Mesothelial cell of epicardium (in vitro differentiated cells): ENCODE data around the gene GSTCD. TPM values are rescaled to one million over a fixed set of nuclear protein-coding genes. Genes with fewer than 3 reads are reported as not detected.

Experiments
- DNase-seq, 2 experiments: peaks; one replicate each; pipeline ENCODE4 v3.0.0; 2021; ENCODE audit warnings: low spot score in 2 of 2; ENCODE audit not compliant: unreplicated experiment in 2 of 2
- H3K27ac Mint-ChIP-seq: 2 replicates; pipeline ENCODE4 v1.8.0; 2021; ENCODE audit warnings: mixed read lengths
- H3K27me3 Mint-ChIP-seq: 2 replicates; pipeline ENCODE4 v1.8.0; 2021; ENCODE audit warnings: low read depth, mixed read lengths
- H3K36me3 Mint-ChIP-seq: 2 replicates; pipeline ENCODE4 v1.8.0; 2021; ENCODE audit warnings: mixed read lengths
- H3K4me1 Mint-ChIP-seq: 2 replicates; pipeline ENCODE4 v1.8.0; 2021; ENCODE audit warnings: mixed read lengths
- H3K4me3 Mint-ChIP-seq: 2 replicates; pipeline ENCODE4 v1.8.0; 2021; ENCODE audit warnings: mild to moderate bottlenecking, moderate library complexity, mixed read lengths
- H3K9me3 Mint-ChIP-seq: 2 replicates; pipeline ENCODE4 v1.8.0; 2021; ENCODE audit warnings: mixed read lengths
- CTCF ChIP-seq: fragments of 200-600 bp; sonication (generic); IDR thresholded peaks from one replicate; pipeline ENCODE4 v1.5.0; 2021; ENCODE audit warnings: antibody characterized with exemption; ENCODE audit not compliant: unreplicated experiment
- total RNA-seq: library from RNA; stranded (reverse); gene quantifications from 3 replicates; pipeline ENCODE4 v1.2.1, GENCODE V29; 2021

Gene GSTCD
- total RNA-seq, 1 donor from 2014 or later: 20.1 TPM

DNA sequence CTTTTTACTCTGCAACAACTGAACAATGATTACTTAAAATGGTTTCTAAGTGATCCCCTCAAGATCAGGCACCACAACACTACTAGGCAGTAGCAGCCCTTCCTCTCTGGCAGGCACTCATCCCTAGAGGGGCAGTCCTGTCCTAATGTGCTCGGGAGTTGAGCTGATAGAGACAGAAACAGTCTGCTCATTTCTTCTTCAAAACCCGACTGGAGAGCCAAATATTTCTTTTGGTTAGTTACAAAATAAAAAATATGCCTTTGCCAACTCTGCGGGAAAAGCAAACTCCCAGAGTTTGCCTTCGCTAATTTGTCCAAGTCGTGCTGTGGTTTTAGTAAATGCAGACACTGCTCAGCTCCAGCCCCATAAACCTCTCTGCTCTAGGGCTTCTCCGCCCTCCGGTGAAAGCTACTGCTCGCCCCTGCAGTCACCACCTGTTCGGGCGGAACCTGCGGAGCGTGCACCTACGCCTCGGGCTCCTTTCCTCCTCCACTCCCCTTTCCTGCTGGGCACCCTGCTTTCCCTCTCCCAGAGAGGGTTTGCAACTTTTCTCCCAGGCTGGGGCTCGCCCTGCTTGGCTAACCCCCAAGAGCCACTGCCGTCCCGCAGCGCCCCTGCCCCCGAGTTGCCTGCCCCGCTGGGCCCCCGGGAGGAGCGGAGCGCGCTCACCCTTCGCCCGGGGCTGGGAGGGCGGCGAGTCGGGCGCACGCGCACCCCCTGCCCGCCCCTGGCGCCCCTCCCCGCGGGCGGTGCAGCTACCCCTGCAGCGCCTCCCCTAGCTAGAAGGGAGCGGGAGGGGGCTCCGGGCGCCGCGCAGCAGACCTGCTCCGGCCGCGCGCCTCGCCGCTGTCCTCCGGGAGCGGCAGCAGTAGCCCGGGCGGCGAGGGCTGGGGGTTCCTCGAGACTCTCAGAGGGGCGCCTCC lies 186.3 kb downstream of the GSTCD start, which contains the start of gene NPNT:
Gene NPNT (plus strand): TSS at position 812 of the 923 bp plus-strand sequence. CDS start 182 bp downstream, outside the sequence.
- no peak for TF ChIP-seq CTCF

DNA sequence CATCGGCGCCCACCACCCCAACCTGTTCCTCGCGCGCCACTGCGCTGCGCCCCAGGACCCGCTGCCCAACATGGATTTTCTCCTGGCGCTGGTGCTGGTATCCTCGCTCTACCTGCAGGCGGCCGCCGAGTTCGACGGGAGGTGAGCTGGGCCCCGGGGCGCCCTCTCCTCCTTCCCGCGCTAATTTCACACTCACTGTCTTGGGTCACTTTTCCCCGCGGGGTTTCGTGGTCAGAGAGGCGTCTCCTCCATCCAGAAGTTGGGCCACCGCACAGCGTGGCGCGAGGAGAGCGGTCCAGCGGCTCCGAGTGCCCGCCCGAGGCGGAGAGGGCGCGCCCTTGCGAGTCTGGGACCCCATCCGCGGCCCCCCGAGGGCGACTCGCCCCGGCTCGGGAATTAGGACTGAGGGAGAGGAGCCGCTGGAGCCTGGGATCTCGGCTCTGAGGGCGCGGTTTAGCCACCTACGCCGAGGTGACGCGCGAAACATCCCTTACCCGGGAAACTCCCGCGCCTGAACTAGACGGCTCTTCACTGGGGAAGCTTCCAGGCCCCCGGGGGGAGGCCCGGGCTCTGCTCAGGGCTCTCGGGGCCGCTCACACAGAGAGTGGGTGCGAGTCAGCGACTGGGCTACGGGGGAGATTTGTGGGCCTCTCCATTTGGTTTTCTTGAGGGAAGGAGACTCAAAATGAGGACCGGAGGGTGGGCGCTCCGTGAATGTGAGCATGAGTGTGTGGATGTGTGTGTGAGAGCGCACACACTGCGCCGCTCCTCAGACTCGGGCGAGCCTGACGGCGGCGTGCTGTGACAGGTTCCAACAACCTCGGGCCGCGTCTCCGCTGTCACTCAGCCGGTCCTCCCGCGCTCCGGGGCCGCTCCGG lies 187.2 kb downstream of the GSTCD start:
- Mint-ChIP-seq H3K4me1 (peaks cover 26% of the 10 kb centered on the region), H3K4me3 (peak overlapping the region; percentile 87), H3K27ac (peak overlapping the region; percentile 75), H3K9me3 (no peaks in the 10 kb centered on the region), H3K36me3 (peaks cover 3% of the 10 kb centered on the region), H3K27me3 (peaks cover 83% of the 10 kb centered on the region)
- DNase-seq: peak; percentile 29 to 56
- no peak for TF ChIP-seq CTCF

More for the DNA sequence above, 186.3 kb downstream of the GSTCD start, which contains the start of gene NPNT:
- peaks cover 88% of the 10 kb centered on the region for H3K27me3 Mint-ChIP-seq
- H3K4me1 Mint-ChIP-seq: peaks cover 26% of the 10 kb centered on the region
- peaks cover 3% of the 10 kb centered on the region for H3K36me3 Mint-ChIP-seq
- DNase-seq: peak; percentile 37 to 62
- H3K27ac Mint-ChIP-seq: peak within 1 kb of the TSS; percentile 75
- no peaks in the 10 kb centered on the region for H3K9me3 Mint-ChIP-seq
- H3K4me3 Mint-ChIP-seq: peak within 1 kb of the TSS; percentile 87

DNA sequence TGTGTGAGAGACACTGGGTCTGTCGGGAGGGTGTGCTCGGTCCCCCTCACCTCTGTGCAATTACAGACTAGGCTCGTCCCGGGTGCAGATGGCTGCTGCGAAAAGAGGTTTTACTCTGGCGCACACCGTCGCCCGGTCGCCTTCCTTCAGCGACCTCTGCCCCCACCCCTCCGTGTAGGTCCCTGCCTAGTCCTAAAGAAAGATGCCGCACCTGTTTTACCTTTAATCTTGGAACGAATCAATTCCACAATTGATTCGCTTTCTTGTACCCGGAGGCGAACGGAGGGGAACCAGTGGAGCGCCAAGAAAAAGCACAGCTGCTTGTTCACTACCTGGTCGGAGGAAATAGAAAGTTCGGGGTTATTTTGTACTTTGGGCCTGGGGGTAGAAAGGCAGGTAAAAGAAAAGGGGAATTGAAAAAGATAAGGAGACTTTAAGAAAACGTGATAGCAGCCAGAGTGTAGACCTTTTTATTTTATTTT lies 187.9 kb downstream of the GSTCD start:
- no peaks in the 10 kb centered on the region for H3K9me3 Mint-ChIP-seq
- no peak for DNase-seq
- H3K36me3 Mint-ChIP-seq: peaks cover 3% of the 10 kb centered on the region
- H3K27me3 Mint-ChIP-seq: peaks cover 76% of the 10 kb centered on the region
- peaks cover 26% of the 10 kb centered on the region for H3K4me1 Mint-ChIP-seq
- TF ChIP-seq CTCF: no peak
- peak overlapping the region; percentile 75 for H3K27ac Mint-ChIP-seq
- H3K4me3 Mint-ChIP-seq: peak overlapping the region; percentile 87

Other genes starting within 250 kb of the GSTCD start
- gene PPA2, start 234.7 kb upstream of the GSTCD start, total RNA-seq: 83.4 to 91.2 TPM (median 85.7 TPM) in 3 replicates
- 0.22 to 0.69 TPM (median 0.36 TPM) in 3 replicates for gene ARHGEF38, start 156.2 kb upstream of the GSTCD start, total RNA-seq
- 19.1 to 23.6 TPM (median 22.1 TPM) in 3 replicates for gene INTS12, start 95 bp upstream of the GSTCD start, total RNA-seq
- 53.8 to 68.6 TPM (median 53.9 TPM) in 3 replicates for gene NPNT, start 186.7 kb downstream of the GSTCD start, total RNA-seq